Stimulated activated naive CD4-positive, alpha-beta T cell (primary cell): ENCODE results near the gene NUP43.
A peak's percentile ranks its signal among the peaks of the same experiment; 100 is the strongest.
"Not testable (repeated sequence)": the region's sequence is repeated elsewhere in the genome, so short reads cannot be mapped to it uniquely, and the experiment has no call there.

Experiments
- DNase-seq, 6 experiments: peaks; one replicate each; lab custom pipeline; 2025; lab: John Stamatoyannopoulos, UW

Gene NUP43

DNA sequence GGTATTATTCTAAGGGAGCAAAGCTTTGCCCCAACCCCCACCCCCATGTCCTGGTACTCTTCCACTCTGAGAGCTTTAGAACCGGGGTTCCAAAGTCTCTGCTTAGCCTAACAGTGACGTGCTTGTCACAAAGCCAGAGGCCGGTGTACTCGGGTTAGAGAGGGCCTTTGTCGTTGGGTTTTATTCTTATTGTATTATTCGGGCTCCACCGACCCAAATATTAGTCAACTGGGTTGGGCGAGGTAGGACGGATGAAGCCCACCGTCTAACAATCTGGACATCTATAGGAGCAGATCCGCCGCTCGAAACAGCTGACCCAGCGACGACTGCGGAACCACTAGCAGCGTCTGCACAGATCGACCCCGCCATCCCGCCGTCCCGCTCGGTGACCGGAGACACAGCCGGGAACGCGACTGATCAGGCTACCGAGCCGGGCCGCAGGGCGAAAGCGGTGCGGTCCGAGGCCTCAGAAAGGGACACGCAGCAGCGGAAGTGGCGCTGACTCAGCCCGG is 2.8 kb upstream of the NUP43 start:
- DNase-seq = not testable (repeated sequence)

DNA sequence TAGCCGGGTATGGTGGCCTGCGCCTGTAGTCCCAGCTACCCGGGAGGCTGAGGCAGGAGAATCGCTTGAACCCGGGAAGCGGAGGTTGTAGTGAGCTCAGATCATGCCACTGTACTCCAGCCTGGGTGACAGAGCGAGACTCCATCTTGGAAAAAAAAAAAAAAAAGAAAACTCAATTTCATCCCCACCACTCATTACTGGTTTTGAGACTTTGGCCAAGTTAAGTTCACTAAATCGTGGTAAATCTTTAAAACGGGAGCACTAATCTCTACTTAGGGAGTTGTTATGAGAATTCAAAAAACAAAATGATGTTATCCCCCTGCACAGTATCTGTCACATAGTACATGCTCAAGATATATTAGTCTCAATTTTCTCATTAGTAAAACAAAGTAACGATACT is 1.1 kb downstream of the NUP43 start:
- not testable (repeated sequence) for DNase-seq

DNA sequence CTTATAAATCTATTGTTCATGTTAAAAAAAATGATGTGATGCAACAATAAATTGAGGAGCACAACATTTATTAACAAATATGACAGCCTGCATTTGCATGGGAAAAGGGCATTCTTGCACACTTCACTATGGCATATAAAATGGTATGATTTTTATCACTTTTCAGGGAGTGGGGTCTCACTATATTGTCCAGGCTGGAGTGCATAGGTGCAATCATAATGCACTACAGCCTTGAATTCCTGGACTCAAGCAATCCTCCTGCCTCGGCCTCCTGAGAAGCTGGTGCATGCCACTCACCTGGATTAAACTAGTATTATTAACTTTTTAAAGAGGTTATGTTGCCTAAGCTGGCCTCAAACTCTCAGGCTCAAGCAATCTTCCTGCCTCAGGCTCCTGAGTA is 11.4 kb downstream of the NUP43 start:
- no peak for DNase-seq

DNA sequence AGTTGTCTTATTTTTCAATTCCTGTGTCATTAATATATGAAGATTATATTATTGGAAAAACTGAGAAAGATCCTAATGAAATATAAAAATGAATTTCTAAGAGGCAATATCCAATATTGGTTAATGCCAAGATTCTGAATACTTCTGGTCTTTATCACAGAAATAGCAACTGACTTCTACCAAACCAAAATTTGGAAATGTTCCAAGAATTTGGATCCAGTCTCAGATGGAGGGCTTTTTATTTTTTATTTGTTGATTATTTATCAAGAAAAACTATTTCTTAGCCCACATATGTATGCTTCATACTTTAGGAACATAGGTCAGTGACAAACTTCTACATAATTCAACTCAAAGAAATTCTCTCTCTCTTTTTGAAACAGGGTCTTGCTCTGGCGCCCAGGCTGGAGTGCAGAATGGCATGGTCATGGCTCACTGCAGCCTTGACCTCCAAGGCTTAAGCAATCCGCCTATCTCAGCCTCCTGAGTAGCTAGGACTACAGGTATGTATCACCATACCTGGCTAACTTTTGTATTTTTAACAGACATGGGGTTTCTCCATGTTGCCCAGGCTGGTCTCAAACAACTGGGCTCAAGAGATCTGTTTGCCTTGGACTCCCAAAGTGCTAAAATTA is 13.1 kb downstream of the NUP43 start:
- no peak for DNase-seq

DNA sequence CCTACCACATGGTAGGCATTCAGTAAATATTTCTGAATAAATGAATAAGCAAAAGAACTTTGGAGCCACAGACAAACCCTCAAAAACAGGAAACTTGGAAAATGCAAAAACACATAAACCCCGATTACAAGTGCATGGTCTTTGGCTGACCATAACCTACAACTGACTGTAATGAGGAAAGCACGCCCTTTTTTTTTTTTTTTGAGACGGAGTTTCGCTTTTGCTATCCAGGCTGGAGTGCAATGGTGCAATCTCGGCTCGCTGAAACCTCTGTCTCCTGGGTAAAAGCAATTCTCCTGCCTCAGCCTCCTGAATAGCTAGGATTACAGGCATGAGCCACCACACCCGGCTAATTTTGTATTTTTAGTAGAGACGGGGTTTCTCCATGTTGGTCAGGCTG is 16.5 kb downstream of the NUP43 start:
- DNase-seq = no peak

DNA sequence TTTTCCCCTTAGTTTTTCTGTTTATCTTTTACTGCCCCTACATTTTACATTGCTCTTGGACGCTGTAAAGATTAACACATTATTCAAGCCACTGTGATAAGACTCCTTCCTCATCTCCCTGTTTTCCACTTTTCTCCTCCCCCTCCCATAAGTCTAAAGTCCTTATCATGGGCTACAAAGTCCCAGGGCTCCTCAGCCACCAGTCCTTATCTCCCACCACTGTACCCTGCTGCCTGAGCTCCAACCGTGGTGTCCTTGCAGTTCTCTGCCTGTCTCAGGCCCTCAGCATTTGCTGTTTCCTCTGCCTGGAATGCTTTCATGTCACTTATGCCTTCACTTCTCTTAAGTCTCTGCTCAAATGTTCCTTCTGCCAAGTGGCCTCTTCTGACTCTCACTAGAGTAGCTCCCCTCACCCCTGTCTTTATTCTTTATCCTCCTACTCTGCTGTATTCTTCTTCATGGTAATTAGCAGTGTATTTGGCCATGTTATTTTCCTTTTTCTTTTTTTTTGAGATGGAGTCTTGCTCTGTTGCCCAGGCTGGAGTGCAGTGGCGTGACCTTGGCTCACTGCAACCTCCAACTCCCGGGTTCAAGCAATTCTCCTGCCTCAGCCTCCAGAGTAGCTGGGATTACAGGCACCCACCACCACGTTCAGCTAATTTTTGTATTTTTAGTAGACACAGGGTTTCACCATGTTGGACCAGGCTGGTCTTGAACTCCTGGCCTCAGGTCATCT is 17.7 kb downstream of the NUP43 start:
- DNase-seq = no peak

DNA sequence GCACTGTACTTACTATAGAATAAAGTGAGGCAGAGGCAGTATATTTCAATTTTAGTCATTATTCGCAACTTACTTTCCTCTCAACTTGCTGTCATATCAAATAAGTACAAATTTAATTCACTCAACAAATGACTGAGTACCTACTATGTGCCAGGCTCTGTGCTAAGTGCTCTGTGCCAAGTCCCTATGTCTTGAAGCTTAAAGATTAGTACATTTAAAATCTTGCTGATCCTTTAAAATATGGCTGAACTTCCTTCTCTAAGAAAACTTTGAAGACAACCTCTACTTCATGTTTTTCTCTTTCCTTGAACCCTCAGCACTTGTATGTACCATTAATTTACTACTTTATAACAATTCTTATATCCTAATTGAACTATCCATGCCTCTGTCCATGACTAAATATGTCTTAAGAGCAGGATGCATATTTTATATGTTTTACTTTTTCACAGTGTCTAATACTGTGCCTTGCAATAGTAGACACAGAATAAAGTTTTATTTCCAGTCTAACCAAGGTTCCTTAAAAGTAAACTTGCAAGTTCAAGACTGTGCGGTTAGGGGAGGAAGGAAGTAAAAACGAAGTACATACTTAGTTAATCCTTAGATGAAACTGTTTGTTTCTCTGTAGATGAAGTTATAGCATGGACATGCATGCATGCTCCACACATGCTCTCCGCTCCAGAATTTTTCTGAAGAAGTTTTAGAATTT is 18.4 kb downstream of the NUP43 start:
- DNase-seq = peak in 3 of 6 experiments; percentile 9 to 20 (median 15)

DNA sequence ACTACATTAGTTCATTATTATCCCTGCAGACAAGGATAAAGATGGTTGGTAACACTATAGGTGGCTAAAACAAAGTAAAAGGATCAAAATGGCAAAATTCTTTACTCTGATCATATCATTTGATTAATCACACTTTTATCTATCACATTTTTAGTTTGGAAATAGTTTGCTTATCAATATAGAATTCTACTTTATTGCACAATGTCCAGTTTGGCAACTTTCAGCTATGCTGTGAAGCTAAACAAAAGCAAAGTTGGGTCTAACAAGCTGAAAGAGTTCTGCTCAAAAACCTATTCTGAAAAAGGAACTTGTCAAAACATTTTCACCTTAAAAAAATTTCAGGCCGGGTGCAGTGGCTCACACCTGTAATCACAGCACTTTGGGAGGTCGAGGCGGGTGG is 20.5 kb downstream of the NUP43 start:
- DNase-seq = no peak

DNA sequence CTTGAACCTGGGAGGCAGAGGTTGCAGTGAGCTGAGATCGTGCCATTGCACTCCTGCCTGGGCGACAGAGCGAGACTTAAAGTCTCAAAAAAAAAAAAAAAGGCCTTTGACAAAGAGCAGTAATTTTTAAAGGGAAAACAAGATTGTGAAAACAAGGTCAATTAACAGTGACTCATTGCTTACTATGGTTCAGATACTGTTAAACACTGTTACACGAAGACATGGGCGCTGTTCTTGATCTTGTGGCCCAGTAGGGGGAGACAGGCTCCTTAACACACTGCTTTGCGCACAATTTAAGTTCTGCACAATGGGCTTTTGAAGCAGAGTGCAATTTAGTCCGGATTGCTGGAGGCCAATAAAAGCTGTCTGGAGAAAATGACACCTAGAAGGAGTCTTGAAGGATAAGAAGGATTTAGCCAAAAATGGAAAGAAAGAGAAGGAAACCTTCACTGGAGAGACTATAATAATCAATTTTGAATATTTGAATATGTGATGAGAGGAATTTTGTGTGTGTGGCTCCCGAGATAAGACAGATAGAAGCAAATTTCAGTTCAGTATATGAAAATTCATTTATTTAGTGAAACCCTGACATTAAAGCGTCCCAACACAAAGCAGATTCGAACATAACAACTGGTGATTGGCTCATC is 22.4 kb downstream of the NUP43 start:
- peak in 3 of 6 experiments; percentile 13 to 36 (median 31) for DNase-seq

DNA sequence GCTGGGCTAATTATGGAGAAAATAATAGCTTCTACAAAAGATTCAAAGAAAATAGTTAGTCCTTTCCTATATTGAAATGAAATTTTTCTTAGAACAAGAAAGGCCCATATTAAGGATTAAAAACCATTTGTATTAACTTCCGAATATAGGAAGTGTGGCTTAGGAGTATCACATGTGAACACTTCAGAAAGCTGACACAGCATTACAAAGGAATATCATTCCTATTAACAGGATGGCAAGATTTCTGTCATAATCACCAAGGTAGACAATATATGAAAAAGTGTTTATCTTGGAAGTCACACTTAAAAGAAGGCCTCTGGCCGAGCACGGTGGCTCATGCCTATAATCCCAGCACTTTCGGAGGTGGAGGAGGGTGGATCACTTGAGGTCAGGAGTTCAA is 23.1 kb downstream of the NUP43 start:
- DNase-seq = no peak

DNA sequence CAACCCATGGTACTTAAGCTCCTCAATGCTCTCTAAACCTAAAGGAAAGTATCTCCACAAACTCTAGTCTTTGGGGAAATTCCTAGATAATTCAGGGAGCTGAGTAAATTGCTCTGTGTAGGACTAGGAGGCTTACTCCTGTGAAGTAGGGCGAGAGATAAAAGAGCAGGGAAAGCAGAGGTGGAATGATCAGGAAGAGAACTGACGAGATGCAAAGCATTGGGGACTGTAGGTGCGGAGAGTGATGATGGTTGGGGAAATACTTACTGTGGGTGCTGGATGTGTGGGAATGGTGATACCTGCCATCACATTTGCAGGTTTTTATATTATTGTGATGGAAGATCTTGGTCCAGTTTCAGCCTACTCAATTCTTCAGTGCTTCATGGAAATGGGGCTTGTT is 26.8 kb downstream of the NUP43 start:
- DNase-seq = no peak

DNA sequence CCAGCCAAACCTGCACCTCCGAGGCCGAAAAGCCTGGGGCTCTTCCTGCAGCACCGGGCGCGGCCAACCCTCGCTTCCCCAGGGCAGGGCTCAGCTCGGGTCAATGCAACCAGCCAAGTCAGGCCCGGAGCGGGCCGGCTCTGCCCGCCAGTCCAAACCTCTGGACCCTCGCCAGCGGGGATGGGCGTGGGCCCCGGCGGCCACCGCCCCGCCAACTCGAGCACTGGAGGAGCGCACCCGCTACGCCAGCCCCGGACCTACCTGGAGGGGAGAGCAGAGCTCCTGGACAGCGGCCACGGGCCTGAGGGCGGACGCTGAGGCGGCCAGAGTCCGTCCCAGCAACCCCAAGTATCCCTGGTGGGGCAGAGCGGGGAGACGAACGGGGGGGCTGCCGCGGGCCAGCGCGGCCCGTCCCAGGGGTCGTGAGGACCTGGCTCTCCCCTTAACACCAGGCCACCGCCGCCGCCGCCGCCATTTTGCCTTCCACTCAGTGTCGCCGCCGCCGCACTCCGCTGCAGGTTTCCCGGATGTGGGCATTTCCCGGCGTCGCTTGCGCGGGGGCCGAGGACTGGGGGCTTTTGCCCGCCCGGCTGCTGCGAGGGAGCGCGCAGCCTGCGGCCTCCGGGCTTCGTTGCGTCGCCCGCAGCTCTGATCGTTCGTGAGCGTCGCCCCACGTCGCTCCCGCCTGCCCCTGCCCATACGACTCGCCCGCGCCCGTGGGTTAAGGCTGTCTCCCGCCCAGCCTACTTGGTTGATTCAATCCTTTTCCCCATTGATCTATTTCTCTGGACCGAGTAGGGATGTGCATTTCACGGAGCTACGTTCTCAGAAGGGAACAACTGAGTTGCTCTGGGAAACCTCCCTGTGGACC is 28.5 kb downstream of the NUP43 start, which contains the start of gene LATS1:
TSS of gene LATS1 (minus strand) at position 514 of the 871 bp plus-strand sequence. CDS start 15,975 bp downstream, outside the sequence.
- DNase-seq = peak; percentile 86 to 93 (median 88)

DNA sequence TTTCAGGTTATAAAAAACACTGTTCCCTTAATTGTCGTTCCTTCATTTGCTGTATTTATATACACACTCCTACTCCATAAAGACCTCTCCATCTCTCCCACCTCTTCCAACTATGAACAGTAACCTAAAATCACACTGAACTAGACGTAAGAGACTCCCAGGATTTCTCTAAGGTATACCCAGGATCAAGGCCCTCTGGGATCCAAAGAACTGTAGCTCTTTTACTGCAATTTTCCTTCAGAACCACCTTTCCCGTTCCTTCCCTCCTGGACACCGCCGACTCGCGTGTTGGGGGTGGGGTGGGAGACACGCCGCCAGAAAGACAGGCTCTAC is 29.1 kb downstream of the NUP43 start:
- DNase-seq = no peak

DNA sequence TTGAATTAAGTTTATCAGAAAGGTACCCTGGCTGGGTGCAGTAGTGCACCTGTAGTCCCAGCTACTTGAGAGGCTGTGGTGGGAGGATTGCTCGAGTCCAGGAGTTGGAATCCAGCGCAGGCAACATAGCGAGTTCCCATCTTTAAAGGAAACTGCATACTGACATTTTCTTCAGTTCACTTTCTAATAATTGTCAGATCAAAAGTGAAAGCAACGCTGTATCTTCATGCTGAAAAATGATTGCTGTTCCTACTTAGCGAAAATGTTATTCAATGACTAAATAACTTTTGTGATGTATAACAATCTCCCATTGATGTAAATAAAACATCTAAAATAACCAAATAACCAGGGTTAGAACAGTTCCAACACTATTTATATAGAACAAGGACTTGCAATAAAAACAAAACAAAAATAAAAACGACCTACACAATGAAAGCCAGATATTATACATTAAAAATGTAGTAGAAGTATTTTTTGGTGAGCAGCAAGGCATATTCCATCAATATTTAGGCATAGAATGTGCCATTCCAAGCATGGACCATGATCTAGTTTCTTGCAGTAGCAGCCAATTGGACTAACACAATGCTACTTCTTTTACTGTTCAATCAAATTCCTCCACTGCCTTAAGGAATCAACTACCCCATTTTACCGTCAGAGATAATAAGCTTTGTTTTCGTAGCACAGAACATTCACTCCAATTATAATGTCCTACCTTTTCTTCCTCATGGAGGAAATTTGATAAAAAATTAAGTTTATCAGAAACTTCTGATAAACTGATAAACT is 30.0 kb downstream of the NUP43 start:
- no peak for DNase-seq

DNA sequence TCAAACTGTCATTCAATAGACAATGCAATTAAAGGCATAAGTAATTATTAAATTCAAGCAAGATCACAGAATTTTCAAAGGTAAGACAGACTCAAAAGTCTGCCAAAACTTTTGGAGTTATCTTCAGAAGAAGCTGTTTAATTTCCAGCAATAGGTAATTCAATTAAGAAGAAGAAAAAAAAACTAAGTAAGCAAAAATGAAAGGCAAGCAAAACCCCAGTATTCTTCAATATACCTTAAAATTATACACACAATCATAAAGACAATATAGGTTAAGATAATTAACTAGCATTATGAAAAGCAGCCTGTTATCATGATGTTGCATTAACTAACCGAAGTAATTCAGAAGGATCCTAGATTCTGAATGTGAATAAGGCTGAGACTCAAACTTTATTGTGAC is 31.9 kb downstream of the NUP43 start:
- DNase-seq = no peak

DNA sequence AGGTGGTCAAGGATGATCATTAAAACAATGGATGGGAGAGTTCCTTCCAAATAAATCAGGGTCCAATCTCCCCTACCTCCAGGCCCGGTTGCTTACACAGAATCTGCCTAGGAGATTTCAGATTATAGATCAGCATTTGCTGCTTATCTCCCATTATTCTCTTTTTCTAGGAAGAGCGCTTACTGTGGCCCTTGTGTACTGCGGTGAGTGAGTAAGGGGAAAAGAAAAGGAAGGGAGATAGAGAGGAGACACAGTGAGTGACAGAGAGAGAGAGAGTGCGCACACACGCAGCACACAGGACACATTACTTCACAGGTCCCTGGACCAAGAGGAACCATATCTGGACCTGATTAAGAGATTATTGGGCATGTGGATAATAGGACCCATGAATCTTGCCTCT is 34.6 kb downstream of the NUP43 start:
- no peak for DNase-seq

DNA sequence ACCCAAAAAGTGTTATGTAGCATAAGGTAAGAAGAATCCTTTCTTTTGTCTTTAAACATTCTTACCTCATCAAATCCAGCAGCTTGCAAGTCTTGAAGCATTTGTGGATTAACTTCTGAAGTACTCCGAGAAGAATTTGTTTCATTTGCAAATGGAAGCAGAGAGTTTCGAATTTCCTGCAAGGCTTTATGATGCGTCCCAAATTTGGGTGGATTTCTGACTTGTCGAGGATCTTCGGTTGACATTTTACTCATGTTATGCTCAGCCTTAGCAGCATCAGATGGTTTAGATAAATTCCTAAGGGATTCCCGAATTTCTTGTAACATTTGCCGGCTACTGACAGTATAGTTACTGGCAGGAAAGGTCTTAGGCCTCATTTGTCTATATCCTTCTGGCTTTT is 44.6 kb downstream of the NUP43 start:
- DNase-seq = no peak

DNA sequence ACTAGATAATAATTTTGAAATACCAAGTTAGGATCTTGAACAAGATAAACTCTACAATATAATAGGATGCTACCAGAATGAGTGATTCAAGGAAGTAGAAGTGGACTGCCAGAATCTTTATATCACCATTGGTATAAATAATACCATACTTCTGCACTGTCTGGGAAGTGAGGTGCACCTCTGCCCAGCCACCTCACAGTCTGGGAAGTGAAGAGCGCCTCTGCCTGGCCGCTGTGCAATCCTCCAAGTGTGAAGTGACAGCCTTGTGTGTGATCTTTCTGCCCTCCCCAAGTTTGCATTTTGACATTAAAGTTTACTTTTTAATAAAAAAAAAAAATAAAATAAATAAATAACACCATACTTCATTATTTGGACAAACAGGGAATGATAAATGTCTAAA is 47.2 kb downstream of the NUP43 start:
- no peak for DNase-seq

DNA sequence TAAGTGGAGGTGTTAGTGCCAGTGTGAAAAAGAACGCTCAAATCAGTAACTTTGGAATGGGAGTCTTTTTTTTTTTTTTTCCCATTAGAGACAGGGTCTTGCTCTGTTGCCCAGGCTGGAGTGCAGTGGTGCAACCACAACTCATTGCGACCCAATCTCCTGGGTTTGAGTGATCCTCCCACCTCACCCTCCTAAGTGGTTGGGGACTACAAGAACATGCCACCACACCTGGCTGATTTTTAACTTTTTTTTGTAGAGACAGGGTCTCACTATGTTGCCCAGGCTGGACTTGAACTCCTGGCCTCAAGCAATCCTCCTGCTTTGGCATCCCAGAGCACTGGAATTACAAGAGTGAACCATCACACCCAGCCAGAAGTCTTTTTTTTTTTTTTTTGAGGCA is 48.2 kb downstream of the NUP43 start:
- no peak for DNase-seq

DNA sequence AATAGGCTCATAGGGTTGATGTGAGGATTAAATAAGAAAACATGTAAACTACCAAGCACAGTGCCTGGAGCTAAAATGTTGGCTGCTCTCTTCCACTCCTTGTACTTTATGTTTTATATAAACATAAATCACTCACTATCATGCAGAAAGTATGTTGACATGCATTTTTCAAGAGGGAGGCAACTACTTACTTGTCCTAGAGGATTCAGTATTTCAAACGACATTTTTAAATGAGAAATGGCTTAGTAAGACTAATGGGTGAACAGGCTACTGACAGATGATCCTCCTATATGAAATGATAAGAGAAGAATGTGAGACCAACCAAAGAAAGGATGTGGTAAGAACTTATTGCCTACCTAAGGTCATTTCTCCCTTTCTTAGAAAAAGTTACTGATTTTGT is 49.4 kb downstream of the NUP43 start:
- no peak for DNase-seq

DNA sequence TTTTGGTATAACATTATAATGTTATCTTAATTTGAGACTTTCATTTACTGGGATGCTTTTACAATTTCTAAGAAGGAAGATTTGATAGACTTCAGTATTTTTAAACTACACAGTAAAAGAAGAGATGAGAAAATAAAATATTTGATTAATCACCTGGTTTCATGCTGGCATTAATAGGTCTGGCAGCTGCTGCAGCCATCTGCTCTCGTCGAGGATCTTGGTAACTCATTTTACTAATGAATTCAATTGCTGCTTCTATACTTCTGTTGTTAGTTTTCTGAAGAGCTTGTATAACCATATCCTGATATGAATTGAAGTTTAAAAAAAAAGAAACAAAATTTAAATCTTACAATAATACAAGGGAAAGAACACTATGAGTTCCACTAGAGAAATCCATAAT is 51.4 kb downstream of the NUP43 start:
- no peak for DNase-seq
